AG09319 (cell line): ENCODE measurements around the gene PPP2R5C.

Experiments used
- DNase-seq: peaks from one replicate; pipeline ENCODE4 v3.0.0-alpha.2; 2010; ENCODE audit warnings: low read depth; ENCODE audit errors: extremely low read depth
- TF ChIP-seq, protein P1 (sequence below): IDR thresholded peaks from 2 replicates; pipeline ENCODE4 v1.5.1; 2011; ENCODE audit warnings: low read depth, mild to moderate bottlenecking, inconsistent platforms, low read length, moderate library complexity

The PPP2R5C gene

DNA sequence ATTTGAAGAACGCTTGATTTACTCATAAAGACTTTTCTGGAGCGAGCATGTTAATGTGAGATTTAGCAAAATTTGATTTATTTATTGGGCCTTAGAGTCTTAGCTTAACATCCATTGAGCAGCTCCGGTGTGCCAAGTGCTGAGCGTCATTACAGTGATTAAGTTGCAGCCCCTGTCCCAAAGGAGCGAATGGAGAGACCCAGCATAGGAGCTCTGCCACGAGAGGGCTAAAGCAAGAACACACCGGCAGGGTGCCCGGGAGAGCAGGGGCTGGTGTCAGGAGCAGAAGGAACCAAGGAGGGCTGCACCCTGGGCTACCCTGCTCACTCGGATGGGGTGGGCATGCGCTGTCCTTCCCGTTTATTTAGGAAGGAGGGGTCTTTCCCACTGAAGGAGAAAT, 50.6 kb downstream of the PPP2R5C start:
- no peak for DNase-seq
- TF ChIP-seq, protein P1, sequence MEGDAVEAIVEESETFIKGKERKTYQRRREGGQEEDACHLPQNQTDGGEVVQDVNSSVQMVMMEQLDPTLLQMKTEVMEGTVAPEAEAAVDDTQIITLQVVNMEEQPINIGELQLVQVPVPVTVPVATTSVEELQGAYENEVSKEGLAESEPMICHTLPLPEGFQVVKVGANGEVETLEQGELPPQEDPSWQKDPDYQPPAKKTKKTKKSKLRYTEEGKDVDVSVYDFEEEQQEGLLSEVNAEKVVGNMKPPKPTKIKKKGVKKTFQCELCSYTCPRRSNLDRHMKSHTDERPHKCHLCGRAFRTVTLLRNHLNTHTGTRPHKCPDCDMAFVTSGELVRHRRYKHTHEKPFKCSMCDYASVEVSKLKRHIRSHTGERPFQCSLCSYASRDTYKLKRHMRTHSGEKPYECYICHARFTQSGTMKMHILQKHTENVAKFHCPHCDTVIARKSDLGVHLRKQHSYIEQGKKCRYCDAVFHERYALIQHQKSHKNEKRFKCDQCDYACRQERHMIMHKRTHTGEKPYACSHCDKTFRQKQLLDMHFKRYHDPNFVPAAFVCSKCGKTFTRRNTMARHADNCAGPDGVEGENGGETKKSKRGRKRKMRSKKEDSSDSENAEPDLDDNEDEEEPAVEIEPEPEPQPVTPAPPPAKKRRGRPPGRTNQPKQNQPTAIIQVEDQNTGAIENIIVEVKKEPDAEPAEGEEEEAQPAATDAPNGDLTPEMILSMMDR, result no peak

DNA sequence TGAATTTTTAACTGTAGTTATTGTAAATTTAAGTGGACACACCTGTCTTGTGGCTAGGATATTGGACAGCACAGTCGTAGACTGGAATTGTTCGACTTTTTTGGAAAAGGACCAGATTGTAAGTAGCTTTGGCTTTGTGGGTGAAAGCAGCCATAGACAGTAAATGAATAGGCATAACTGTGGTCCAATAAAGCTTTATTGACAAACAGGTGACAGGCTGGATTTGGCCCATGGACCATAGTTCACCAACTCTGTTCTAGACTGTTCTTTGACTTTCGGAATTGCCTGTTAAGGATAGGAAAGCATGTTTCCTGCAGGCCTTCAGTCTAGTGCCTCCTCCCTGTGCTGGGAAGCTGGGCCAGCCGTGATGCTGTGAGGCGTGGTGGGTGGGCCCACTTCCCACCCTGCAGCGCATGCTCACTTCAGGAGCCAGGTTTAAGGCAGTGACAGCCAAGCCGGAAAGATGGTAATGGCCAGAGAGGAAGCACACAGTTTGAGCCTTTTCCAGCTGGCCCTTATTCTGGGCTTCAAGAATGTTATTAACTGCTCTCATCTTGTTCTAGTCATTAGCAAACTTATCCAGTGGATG, 51.8 kb downstream of the PPP2R5C start:
- TF ChIP-seq, protein P1, result no peak
- no peak for DNase-seq

DNA sequence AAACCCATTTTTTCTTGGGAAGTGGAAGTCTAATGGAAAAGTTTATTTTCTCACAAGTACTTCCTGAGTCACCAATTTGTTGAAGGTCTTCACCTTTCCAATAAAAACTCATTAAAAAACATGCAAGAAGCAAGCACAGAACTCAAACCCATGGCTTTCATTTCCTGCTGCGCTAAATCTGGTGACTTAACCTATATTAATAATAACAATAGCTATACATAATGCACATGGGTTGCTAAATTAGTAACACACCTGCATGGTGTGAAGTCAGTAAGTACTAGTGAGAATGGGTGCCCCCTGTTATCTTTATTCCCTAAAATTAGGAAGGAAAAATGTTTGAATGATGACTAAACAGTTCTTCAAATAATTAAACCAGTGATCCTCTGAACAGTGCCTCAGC, 52.3 kb downstream of the PPP2R5C start:
- DNase-seq, result no peak
- TF ChIP-seq, protein P1, result no peak

- no peak for DNase-seq
- TF ChIP-seq, protein P1, result no peak
These were observed 53.4 kb downstream of the PPP2R5C start for GRCh38 chr14:101814934-101815333.

DNA sequence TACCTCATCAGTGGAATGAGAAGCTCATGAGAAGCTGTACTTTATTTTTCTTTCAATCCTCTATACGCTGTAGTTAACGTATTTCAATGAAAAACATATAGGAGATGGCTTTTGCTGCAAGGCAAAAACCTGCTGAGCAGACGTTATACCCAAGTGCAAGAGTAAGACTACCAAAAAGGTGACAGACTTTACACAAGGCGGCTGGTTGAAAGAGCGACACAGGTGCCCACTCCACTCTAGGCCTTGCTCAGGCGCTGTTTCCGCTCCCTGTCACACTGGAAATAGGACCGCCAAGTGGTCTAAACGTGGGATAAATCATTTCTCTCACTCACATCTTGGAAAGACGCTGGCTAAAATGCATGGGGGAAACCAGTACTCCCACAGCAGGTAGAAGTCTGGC, 54.5 kb downstream of the PPP2R5C start:
- TF ChIP-seq, protein P1, result no peak
- no peak for DNase-seq

- TF ChIP-seq, protein P1, result no peak
- DNase-seq, result no peak
These were observed 56.0 kb downstream of the PPP2R5C start for GRCh38 chr14:101817501-101818001.

GRCh38 chr14:101819251-101819990, 57.9 kb downstream of the PPP2R5C start:
- DNase-seq, result no peak
- TF ChIP-seq, protein P1, result no peak
